ENCODE data around the gene RAD23A. TPM values are rescaled to one million over a fixed set of nuclear protein-coding genes. Genes with fewer than 3 reads are reported as not detected.

Gene RAD23A
- total and polyA plus RNA-seq, 9 of the 15 experiments (the other 6 are each of a cell fraction or from before 2014, with no cell fraction given) = 9.5 to 181 (median 101) TPM

- TF ChIP-seq ZNF407 (IDR thresholded peaks at IDR 0.05; ENCODE audit: low read depth) = no peak
- no peak for TF ChIP-seq ZNF384 (IDR thresholded peaks at IDR 0.05; ENCODE audit: low read depth, low read length)
- TF ChIP-seq, protein P1, sequence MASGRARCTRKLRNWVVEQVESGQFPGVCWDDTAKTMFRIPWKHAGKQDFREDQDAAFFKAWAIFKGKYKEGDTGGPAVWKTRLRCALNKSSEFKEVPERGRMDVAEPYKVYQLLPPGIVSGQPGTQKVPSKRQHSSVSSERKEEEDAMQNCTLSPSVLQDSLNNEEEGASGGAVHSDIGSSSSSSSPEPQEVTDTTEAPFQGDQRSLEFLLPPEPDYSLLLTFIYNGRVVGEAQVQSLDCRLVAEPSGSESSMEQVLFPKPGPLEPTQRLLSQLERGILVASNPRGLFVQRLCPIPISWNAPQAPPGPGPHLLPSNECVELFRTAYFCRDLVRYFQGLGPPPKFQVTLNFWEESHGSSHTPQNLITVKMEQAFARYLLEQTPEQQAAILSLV (tag; IDR thresholded peaks at IDR 0.05) = no peak
- TF ChIP-seq, protein P2, sequence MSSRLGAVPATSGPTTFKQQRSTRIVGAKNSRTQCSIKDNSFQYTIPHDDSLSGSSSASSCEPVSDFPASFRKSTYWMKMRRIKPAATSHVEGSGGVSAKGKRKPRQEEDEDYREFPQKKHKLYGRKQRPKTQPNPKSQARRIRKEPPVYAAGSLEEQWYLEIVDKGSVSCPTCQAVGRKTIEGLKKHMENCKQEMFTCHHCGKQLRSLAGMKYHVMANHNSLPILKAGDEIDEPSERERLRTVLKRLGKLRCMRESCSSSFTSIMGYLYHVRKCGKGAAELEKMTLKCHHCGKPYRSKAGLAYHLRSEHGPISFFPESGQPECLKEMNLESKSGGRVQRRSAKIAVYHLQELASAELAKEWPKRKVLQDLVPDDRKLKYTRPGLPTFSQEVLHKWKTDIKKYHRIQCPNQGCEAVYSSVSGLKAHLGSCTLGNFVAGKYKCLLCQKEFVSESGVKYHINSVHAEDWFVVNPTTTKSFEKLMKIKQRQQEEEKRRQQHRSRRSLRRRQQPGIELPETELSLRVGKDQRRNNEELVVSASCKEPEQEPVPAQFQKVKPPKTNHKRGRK (tag; IDR thresholded peaks at IDR 0.05) = no peak
- no peak for TF ChIP-seq ZNF41 (CRISPR knock-in tag; conservative IDR thresholded peaks at IDR 0.05)
- no peak for TF ChIP-seq SIX5 (IDR thresholded peaks at IDR 0.05; ENCODE audit: borderline replicate concordance in 1 of 2, insufficient read depth in 1 of 2, low read depth in 1 of 2, low read length in 2 of 2)
- TF ChIP-seq, protein P3, sequence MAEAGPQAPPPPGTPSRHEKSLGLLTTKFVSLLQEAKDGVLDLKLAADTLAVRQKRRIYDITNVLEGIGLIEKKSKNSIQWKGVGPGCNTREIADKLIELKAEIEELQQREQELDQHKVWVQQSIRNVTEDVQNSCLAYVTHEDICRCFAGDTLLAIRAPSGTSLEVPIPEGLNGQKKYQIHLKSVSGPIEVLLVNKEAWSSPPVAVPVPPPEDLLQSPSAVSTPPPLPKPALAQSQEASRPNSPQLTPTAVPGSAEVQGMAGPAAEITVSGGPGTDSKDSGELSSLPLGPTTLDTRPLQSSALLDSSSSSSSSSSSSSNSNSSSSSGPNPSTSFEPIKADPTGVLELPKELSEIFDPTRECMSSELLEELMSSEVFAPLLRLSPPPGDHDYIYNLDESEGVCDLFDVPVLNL (CRISPR knock-in tag; IDR thresholded peaks at IDR 0.05; ENCODE audit: low read depth) = no peak
- no peak for TF ChIP-seq ZFP36 (IDR thresholded peaks at IDR 0.05; ENCODE audit: low read depth, low read length, partially characterized antibody)
- TF ChIP-seq HNRNPUL1 (IDR thresholded peaks at IDR 0.05; ENCODE audit: low read length) = no peak
- no peak for TF ChIP-seq RUNX1 (IDR thresholded peaks at IDR 0.05; ENCODE audit: low read depth)
Measured at GRCh38 chr19:12956446-12957388, 11.1 kb downstream of the RAD23A start, which contains the start of gene GADD45GIP1 (continued).

Measured in K562 (cell line).